ENCODE data around the gene ATG5. TPM values are rescaled to one million over a fixed set of nuclear protein-coding genes. Genes with fewer than 3 reads are reported as not detected.

ATG5 gene
- total and polyA plus RNA-seq, 9 of the 15 experiments (the other 6 are each of a cell fraction or from before 2014, with no cell fraction given) = 29.0 to 80.0 (median 53.2) TPM

DNA sequence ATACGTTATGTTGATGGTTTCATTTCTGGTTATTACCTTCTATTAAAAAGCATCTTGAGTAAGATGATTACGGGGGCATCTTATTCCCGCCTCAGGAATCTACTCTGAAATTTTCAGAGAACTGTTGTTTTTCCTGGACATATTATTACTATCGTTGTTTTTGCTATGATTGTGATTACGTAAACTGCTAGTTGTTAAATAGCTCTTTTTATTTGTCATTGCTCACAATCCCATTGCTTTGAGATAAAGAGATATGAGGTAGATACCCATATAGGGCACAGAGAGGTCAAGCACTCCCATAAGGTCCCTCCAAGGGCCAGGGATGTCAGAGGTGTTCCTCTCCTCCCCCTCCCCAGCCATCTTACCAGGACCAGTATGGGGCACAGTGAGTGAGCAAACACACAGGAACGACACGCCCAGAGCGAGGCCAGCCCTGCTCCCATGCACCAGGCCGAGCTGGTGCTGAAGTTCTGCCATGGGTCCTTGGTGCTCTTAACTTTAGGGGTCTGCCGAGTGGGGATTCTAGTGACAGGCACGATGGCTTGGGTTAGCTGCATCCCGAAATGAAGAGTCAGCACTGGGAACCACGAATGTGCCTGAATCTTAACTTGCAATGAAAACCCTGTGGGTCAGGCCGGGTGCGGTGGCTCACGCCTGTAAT lies 189.5 kb downstream of the ATG5 start:
- Histone ChIP-seq H3K9me3 (replicated peaks; ENCODE audit: control insufficient read depth, insufficient read depth, low read depth, low read length) (no peaks in the 10 kb centered on the region), H2AFZ (ENCODE audit: low read depth, low read length) (peak overlapping the region; percentile 89; the same call in 1 of the 2 replicates), H3K4me2 (ENCODE audit: insufficient read depth, low read length) (no peak overlapping the region), H3K9ac (ENCODE audit: insufficient read depth in 1 of 2, low read depth in 2 of 2, low read length in 2 of 2) (no peak overlapping the region), H3K4me3 (no peak overlapping the region), H3K36me3 (ENCODE audit: control insufficient read depth, insufficient read depth, low read length) (no peaks in the 10 kb centered on the region), H3K27ac (ENCODE audit: extremely low read depth, low read depth, low read length) (no peak overlapping the region; the same call in 1 of the 3 replicates), H3K27me3 (ENCODE audit: control insufficient read depth in 2 of 2, insufficient read depth in 2 of 2, low read length in 2 of 2) (no peaks in the 10 kb centered on the region), H3K4me1 (replicated peaks in 1 of 2; ENCODE audit: control insufficient read depth in 2 of 2, insufficient read depth in 2 of 2, low read length in 2 of 2) (peaks cover 13 to 21% of the 10 kb centered on the region in 2 experiments), H3K9me1 (ENCODE audit: control insufficient read depth, insufficient read depth, low read length) (no peaks in the 10 kb centered on the region), H3K79me2 (ENCODE audit: control insufficient read depth, insufficient read depth, low read length) (no peaks in the 10 kb centered on the region), H4K20me1 (replicated peaks; ENCODE audit: control insufficient read depth, insufficient read depth, low read length) (no peaks in the 10 kb centered on the region)
- FAIRE-seq (no peak), DNase-seq (ENCODE audit: extremely low read depth in 1 of 4, low spot score in 3 of 4) (no peak), ATAC-seq (no peak)
- TF ChIP-seq E2F3 (CRISPR knock-in tag; IDR thresholded peaks at IDR 0.05) = no peak
- TF ChIP-seq ZNF239 (CRISPR knock-in tag; IDR thresholded peaks at IDR 0.05) = no peak
- TF ChIP-seq, protein P1, sequence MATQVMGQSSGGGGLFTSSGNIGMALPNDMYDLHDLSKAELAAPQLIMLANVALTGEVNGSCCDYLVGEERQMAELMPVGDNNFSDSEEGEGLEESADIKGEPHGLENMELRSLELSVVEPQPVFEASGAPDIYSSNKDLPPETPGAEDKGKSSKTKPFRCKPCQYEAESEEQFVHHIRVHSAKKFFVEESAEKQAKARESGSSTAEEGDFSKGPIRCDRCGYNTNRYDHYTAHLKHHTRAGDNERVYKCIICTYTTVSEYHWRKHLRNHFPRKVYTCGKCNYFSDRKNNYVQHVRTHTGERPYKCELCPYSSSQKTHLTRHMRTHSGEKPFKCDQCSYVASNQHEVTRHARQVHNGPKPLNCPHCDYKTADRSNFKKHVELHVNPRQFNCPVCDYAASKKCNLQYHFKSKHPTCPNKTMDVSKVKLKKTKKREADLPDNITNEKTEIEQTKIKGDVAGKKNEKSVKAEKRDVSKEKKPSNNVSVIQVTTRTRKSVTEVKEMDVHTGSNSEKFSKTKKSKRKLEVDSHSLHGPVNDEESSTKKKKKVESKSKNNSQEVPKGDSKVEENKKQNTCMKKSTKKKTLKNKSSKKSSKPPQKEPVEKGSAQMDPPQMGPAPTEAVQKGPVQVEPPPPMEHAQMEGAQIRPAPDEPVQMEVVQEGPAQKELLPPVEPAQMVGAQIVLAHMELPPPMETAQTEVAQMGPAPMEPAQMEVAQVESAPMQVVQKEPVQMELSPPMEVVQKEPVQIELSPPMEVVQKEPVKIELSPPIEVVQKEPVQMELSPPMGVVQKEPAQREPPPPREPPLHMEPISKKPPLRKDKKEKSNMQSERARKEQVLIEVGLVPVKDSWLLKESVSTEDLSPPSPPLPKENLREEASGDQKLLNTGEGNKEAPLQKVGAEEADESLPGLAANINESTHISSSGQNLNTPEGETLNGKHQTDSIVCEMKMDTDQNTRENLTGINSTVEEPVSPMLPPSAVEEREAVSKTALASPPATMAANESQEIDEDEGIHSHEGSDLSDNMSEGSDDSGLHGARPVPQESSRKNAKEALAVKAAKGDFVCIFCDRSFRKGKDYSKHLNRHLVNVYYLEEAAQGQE (IDR thresholded peaks at IDR 0.05; ENCODE audit: borderline replicate concordance) = no peak
- TF ChIP-seq, protein P1 (CRISPR knock-in tag; IDR thresholded peaks at IDR 0.05; ENCODE audit: low read depth) = no peak
- TF ChIP-seq FOSL1 (tag; conservative IDR thresholded peaks at IDR 0.05) = no peak
- TF ChIP-seq ZNF717 (CRISPR knock-in tag; IDR thresholded peaks at IDR 0.05) = no peak
- no peak for TF ChIP-seq CTBP1 (IDR thresholded peaks at IDR 0.05; ENCODE audit: borderline replicate concordance)
- TF ChIP-seq ZSCAN29 (IDR thresholded peaks at IDR 0.05) = no peak
- no peak for TF ChIP-seq ZFX (CRISPR knock-in tag; IDR thresholded peaks at IDR 0.05)
- TF ChIP-seq ERF (CRISPR knock-in tag; IDR thresholded peaks at IDR 0.05) = no peak
- POLR2A ChIA-PET = interaction anchor here (0.8 to 1.9 kb wide), 4 partner anchors 10 to 63 kb away, joined by 3 to 8 read pairs (median 3); no protein-coding TSS in a partner anchor
- BruUV-seq (replicated peaks) = no TSS peak
- CTCF ChIA-PET (ENCODE audit: low intra/inter-chr PET ratio) = no interaction called here
- intact Hi-C loops (cut with micrococcal nuclease) = no loop called here
- in situ Hi-C loops (cut with MboI) = no loop called here
- 88% methylated on average over 14 of the region's 16 CpGs for WGBS (ENCODE audit: insufficient coverage, low coverage, missing lambda C conversion rate)

Measured in K562 (cell line).